ENCODE measurements around the gene TP53I3. TPM values are rescaled to one million over a fixed set of nuclear protein-coding genes. Genes with fewer than 3 reads are reported as not detected.
"Not testable (repeated sequence)": the region's sequence is repeated elsewhere in the genome, so short reads cannot be mapped to it uniquely, and the experiment has no call there.

TP53I3 gene
- total RNA-seq, 1 donor from 2014 or later = 93.2 TPM

DNA sequence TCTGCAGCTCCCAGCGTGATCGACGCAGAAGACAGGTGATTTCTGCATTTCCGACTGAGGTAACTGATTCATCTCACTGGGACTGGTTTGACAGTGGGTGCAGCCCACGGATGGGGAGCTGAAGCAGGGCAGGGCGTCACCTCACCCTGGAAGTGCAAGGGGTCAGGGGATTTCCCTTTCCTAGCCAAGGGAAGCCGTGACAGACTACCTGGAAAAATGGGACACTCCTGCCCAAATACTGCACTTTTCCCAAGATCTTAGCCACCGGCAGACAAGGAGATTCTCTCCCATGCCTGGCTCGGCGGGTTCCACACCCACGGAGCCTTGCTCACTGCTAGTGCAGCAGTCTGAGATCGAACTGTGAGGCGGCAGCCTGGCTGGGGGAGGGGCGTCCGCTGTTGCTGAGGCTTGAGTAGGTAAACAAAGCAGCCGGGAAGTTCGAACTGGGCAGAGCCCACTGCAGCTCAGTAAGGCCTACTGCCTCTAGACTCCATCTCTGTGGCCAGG lies 10.6 kb upstream of the TP53I3 start:
- peaks cover 13% of the 10 kb centered on the region for H3K36me3 Mint-ChIP-seq (ENCODE audit: low read depth, unreplicated experiment)
- H3K27me3 Mint-ChIP-seq (ENCODE audit: low read depth, unreplicated experiment); H3K27ac Mint-ChIP-seq (ENCODE audit: unreplicated experiment); H2AFZ ChIP-seq (ENCODE audit: low read depth, low read length); FAIRE-seq; H3K9ac ChIP-seq (ENCODE audit: low read length); H3K4me2 ChIP-seq (ENCODE audit: low read length); H3K27me3 ChIP-seq (ENCODE audit: insufficient read depth, low read length); H3K4me1 ChIP-seq (ENCODE audit: insufficient read depth, low read length); H4K20me1 ChIP-seq (ENCODE audit: insufficient read depth, low read length); H3K79me2 ChIP-seq (ENCODE audit: insufficient read depth, low read length); H3K4me3 Mint-ChIP-seq (ENCODE audit: unreplicated experiment); H3K27ac ChIP-seq (ENCODE audit: low read depth, low read length); H3K4me1 Mint-ChIP-seq (ENCODE audit: low read depth, unreplicated experiment); H3K9me3 ChIP-seq (ENCODE audit: insufficient read depth, low read depth, low read length); DNase-seq (ENCODE audit: low read depth); H3K36me3 ChIP-seq (ENCODE audit: insufficient read depth, low read length); H3K4me3 ChIP-seq (ENCODE audit: insufficient read depth, low read depth, low read length): not testable (repeated sequence)
- peaks cover 21% of the 10 kb centered on the region for H3K9me3 Mint-ChIP-seq (ENCODE audit: unreplicated experiment)

DNA sequence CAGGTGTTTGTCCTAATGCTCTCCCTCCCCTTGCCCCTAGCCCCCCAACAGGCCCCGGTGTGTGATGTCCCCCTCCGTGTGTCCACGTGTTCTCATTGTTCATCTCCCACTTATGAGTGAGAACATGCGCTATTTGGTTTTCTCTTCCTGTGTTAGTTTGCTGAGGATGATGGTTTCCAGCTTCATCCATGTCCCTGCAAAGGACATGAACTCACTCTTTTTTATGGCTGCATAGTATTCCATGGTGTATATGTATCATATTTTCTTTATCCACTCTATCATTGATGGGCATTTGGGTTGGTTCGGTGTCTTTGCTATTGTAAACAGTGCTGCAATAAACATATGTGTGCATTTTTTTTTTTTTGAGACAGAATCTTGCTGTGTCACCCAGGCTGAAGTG lies 8.6 kb upstream of the TP53I3 start:
- not testable (repeated sequence) for H3K36me3 ChIP-seq (ENCODE audit: insufficient read depth, low read length); H2AFZ ChIP-seq (ENCODE audit: low read depth, low read length); H3K9ac ChIP-seq (ENCODE audit: low read length); H3K4me1 ChIP-seq (ENCODE audit: insufficient read depth, low read length); H3K4me2 ChIP-seq (ENCODE audit: low read length); H3K4me1 Mint-ChIP-seq (ENCODE audit: low read depth, unreplicated experiment); H3K4me3 Mint-ChIP-seq (ENCODE audit: unreplicated experiment); H3K27me3 Mint-ChIP-seq (ENCODE audit: low read depth, unreplicated experiment); H3K27ac Mint-ChIP-seq (ENCODE audit: unreplicated experiment); H4K20me1 ChIP-seq (ENCODE audit: insufficient read depth, low read length); H3K79me2 ChIP-seq (ENCODE audit: insufficient read depth, low read length); H3K9me3 ChIP-seq (ENCODE audit: insufficient read depth, low read depth, low read length); H3K27ac ChIP-seq (ENCODE audit: low read depth, low read length); FAIRE-seq; H3K27me3 ChIP-seq (ENCODE audit: insufficient read depth, low read length); DNase-seq (ENCODE audit: low read depth); H3K4me3 ChIP-seq (ENCODE audit: insufficient read depth, low read depth, low read length)
- Mint-ChIP-seq H3K36me3 (ENCODE audit: low read depth, unreplicated experiment) (peaks cover 11% of the 10 kb centered on the region), H3K9me3 (ENCODE audit: unreplicated experiment) (peaks cover 13% of the 10 kb centered on the region)

DNA sequence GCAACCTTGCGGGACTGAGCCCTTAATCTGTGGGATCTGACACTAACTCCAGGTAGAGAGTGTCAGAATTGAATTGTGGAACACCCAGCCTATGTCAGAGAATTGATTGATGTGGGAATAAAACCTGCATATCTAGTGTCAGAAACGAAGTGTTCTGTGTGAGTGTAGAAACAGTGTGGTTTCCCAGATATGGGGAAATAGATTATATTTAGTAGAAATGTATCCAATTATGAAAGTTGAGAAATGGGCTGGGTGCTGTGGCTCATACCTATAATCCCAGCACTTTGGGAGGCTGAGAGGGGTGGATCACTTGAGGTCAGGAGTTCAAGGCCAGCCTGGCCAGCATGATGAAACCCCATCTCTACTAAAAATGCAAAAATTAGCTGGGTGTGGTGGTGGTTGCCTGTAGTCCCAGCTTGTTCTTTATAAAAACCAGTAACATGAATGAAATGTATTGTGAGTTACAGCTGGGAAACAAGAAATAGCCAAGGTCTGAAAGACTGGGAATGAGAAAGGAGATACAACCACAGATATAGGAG lies 4.3 kb upstream of the TP53I3 start:
- Histone ChIP-seq H3K27me3 (ENCODE audit: insufficient read depth, low read length) (no peaks in the 10 kb centered on the region), H3K79me2 (ENCODE audit: insufficient read depth, low read length) (no peaks in the 10 kb centered on the region), H4K20me1 (ENCODE audit: insufficient read depth, low read length) (no peaks in the 10 kb centered on the region), H3K36me3 (ENCODE audit: insufficient read depth, low read length) (no peaks in the 10 kb centered on the region), H3K9me3 (ENCODE audit: insufficient read depth, low read depth, low read length) (no peaks in the 10 kb centered on the region), H3K4me3 (ENCODE audit: insufficient read depth, low read depth, low read length) (no peak overlapping the region), H3K27ac (ENCODE audit: low read depth, low read length) (no peak overlapping the region), H3K9ac (ENCODE audit: low read length) (no peak overlapping the region), H3K4me2 (ENCODE audit: low read length) (no peak overlapping the region), H2AFZ (ENCODE audit: low read depth, low read length) (no peak overlapping the region), H3K4me1 (ENCODE audit: insufficient read depth, low read length) (no peaks in the 10 kb centered on the region)
- FAIRE-seq = no peak
- Mint-ChIP-seq H3K9me3 (ENCODE audit: unreplicated experiment) (no peaks in the 10 kb centered on the region), H3K4me1 (ENCODE audit: low read depth, unreplicated experiment) (no peaks in the 10 kb centered on the region), H3K27ac (ENCODE audit: unreplicated experiment) (no peak overlapping the region), H3K36me3 (ENCODE audit: low read depth, unreplicated experiment) (no peaks in the 10 kb centered on the region), H3K4me3 (ENCODE audit: unreplicated experiment) (no peak overlapping the region), H3K27me3 (ENCODE audit: low read depth, unreplicated experiment) (no peaks in the 10 kb centered on the region)
- no peak for DNase-seq (ENCODE audit: low read depth)
- TF ChIP-seq, protein P1, sequence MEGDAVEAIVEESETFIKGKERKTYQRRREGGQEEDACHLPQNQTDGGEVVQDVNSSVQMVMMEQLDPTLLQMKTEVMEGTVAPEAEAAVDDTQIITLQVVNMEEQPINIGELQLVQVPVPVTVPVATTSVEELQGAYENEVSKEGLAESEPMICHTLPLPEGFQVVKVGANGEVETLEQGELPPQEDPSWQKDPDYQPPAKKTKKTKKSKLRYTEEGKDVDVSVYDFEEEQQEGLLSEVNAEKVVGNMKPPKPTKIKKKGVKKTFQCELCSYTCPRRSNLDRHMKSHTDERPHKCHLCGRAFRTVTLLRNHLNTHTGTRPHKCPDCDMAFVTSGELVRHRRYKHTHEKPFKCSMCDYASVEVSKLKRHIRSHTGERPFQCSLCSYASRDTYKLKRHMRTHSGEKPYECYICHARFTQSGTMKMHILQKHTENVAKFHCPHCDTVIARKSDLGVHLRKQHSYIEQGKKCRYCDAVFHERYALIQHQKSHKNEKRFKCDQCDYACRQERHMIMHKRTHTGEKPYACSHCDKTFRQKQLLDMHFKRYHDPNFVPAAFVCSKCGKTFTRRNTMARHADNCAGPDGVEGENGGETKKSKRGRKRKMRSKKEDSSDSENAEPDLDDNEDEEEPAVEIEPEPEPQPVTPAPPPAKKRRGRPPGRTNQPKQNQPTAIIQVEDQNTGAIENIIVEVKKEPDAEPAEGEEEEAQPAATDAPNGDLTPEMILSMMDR (IDR thresholded peaks at IDR 0.05; ENCODE audit: insufficient read depth, low read depth, low read length) = no peak
- TF ChIP-seq EZH2 (IDR thresholded peaks at IDR 0.05; ENCODE audit: insufficient read depth, low read length) = no peak
